Activated naive CD4-positive, alpha-beta T cell (primary cell): ENCODE data around the gene ATXN1.
"Not testable (repeated sequence)": the region's sequence is repeated elsewhere in the genome, so short reads cannot be mapped to it uniquely, and the experiment has no call there.

ENCODE experiments used
- DNase-seq, 4 experiments: peaks; one replicate each; lab custom pipeline; 2025; lab: John Stamatoyannopoulos, UW

Gene ATXN1

DNA sequence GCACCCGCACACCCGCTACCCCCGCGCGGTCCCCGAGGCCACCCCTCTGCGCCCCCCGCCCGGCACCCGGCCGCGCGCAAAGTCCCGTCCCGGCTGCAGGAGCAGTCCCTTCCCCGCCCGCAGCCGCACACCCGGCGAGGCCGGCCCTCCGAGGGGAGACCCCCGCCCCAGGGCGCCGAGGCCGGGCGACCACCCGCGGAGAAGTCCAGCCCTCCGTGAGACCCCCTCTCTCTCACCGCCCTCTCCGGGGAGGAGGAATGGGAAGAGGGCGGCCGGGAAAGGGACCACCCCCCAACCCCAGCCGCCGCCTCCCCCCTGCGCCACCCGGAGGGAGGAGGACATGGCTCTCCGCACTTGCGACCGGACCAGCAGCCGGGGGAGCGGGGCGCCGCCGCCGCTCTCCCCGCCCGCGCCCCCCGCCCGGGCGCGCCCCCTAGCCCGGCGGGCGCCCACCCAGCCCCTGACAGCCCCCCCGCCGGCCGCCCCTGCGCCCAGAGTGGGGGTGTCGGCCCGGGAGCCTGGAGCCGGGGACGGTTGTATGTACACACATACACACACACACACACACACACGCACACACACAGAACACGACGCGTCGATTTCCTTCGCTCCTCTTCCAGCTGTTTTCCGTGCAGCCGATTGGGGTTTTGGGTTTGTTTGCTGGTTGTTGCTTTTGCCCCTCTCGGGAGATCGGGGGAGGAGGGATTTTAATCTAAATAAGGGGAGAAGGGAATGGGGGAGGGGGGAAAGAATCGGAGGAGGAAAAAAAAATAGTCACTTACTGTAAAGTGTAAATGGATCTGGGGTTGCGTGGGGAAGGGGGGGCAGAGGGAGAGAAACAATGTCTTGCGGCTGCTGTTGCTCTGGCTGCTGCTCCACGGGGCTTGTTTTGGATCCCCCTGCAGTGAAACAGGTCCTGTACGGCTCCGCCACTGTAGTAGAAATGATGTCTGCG lies at the start of gene ATXN1:
ATXN1 (minus strand) TSS at position 945 of the 955 bp plus-strand sequence.
- DNase-seq = peak in 3 of 4 experiments; percentile 26 to 45 (median 34)

- no peak for DNase-seq
Observed at GRCh38 chr6:16810411-16810810, 49.2 kb upstream of the ATXN1 start.

GRCh38 chr6:16809753-16810358 lies 48.6 kb upstream of the ATXN1 start:
- no peak for DNase-seq

DNA sequence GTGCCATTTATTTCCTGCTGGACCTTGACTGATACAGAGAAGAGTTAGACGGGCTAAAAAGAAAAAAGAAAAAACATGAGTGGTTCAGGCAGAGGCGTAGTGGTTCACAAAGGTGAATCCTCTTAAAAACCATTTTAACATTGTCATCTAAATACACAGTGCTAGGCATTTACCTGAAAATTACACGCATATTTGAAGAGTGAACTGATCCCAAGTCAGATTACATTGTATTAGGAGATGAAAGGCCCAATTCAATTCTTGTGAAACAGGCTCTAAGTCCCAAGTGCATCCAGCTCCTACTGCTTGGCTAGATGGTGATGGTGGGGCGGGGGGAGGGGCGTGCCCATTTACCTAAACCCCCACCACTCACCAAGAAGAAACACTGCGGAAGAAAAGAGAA lies 46.7 kb upstream of the ATXN1 start:
- no peak for DNase-seq

- no peak for DNase-seq
Observed at GRCh38 chr6:16806363-16806762, 45.1 kb upstream of the ATXN1 start.

GRCh38 chr6:16805243-16805950 lies 44.1 kb upstream of the ATXN1 start:
- no peak for DNase-seq

- no peak for DNase-seq
Observed at GRCh38 chr6:16804546-16805242, 43.4 kb upstream of the ATXN1 start.

DNA sequence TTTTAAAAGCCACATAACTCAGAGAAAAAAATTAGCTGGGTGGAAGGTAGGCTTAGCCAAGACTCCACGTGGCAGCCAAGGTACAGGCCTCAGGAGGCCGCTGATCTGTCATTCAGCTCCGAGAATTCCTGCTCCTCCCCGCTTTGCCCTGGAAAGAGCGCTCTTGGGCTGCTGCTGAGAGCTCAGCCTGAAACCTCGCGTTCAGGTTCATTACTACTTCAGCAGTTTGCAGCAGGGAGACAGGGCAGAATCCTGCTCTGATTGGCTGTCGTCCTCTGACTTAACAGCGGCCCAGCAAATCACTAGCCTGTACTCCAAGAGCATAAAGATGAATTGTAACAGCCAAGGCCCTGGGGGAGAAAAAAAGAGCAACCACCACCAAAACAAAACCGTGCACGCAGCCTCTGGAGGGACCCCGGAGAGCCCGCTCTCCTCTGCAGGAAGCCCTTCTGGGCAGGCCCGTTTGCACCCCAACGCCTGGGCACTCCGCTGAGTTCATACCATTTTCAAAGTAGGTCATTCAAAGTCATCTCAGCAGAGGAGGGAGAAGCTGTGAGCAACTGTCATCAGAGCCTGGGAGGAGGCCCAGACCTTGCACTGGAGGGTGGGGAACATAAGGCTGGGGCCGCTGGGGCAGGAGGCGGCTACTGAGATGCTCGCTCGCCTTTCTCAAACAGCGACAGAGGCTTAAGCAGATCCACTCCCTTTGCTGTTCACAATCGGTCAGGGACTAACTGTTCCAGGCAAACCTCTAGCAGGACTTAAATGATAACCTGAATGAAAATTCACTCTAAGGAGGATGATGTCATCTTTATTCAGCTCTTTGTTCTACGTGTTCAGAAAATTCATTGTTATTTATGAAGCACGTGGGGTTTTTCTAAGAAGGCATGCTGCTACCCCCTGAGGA lies 42.3 kb upstream of the ATXN1 start:
- no peak for DNase-seq

DNA sequence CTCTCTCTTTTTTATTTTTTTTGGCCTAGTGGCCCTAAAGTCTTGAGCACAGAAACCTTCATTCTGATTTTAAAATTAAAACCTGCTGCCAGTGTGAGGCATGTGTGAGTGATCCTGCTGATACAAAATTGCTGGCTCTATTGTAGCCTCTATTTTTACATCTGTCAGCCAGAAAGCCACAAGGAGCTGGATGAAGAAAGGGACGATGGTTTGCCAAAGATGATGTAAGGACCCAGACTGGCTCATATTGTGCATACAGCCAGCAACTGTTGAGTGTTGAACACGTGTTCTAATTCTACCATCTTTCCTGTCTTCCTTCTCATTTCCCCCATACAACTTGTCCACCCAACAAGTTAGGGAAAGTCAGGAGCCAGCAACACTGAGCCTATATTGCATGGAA lies 40.8 kb upstream of the ATXN1 start:
- DNase-seq = no peak

- DNase-seq = no peak
Observed at GRCh38 chr6:16800942-16801341, 39.7 kb upstream of the ATXN1 start.

GRCh38 chr6:16800341-16800740 lies 39.1 kb upstream of the ATXN1 start:
- no peak for DNase-seq

DNA sequence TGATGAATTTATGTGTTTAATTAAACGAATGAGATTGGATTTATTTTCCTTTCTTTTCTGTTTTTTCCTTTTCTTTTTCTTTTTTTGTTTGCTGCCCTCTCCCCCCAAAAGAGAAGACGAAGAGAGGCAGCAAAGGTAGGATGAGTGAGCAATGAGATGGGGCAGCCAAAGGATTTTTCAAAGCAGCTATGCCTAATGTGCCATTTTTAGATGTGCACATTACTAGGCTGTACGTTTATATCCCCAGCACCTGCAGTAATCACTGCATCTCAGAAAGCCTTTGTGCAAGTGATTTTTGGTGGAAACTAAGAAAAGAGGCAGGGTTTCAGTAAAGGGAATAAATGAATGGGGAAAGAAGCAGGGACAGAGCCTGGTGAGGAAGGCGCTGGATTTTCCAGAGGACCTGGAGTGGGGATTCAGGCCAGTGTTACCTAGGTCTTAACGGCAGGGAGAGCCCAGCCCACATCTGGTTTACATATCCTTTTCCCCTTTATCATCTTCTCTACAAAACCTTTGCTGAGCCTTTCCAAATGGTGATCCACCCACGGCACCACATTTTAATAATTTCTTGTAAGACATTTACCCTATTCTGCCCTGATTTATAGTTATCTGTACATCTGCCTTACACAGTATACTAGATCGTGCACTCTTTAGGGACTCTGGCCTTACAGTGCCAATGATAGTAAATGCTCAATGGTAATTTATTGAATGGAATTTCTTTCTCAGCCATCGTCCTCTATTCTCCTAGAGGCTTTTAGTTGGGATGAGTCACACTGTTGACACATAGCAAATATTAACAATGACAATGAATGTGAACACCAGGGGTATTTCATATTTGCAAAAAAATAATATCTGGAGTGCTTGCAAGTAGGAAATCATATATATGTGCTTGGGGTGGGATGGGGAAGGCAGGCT lies 38.3 kb upstream of the ATXN1 start:
- no peak for DNase-seq

DNA sequence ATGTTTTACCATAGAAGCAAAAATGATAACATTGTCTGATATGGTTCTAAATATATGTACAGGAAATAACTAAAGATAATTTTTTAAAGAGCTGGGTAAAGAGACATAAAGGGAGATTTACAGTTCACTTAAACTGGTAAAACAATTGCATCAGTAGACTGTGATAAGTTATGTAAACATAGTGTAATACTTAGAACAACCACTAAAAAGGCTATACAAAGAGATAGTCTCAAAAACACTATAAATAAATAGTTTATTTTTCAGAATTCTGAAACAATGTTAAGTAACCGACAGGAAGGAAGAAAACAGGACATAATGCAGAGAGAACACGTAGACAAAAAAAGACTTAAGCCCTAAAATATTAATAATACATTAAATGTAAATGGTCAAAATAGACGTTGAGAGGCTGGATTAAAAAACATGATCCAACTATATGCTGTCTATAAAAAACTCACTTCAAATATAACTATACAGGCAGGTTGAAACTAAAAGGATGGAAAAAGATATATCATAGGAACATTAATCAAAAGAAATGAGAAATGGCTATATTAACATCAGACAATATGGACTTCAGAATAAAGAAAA lies 32.7 kb upstream of the ATXN1 start:
- DNase-seq = no peak

DNA sequence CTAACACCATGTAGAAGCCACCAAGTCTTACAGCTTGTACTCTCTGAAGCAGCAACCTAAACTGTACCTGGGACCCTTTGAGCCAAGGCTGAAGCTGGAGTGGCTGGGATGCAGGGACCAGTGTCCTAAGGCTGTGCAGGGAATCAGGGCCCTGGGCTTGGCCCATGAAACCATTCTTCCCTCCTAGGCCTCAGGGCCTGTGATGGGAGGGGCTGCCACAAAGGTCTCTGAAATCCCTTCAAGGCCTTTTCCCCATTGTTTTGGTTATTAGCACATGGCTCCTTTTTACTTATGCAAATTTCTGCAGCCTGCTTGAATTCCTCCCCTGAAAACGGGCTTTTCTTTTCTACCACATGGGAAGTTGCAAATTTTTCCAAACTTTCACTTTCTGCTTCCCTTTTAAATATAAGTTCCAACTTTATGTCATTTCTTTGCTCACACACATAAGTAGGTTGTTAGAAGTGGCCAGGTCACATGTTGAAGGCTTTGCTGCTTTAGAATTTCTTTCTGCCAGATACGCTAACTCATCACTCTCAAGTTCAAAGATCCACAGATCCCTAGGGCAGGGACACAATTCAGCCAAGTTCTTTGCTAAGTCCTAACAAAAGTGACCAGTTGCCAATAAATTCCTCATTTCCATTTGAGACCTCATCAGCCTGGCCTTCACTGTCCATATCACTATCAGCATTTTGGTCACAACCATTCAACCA lies 28.2 kb upstream of the ATXN1 start:
- no peak for DNase-seq

DNA sequence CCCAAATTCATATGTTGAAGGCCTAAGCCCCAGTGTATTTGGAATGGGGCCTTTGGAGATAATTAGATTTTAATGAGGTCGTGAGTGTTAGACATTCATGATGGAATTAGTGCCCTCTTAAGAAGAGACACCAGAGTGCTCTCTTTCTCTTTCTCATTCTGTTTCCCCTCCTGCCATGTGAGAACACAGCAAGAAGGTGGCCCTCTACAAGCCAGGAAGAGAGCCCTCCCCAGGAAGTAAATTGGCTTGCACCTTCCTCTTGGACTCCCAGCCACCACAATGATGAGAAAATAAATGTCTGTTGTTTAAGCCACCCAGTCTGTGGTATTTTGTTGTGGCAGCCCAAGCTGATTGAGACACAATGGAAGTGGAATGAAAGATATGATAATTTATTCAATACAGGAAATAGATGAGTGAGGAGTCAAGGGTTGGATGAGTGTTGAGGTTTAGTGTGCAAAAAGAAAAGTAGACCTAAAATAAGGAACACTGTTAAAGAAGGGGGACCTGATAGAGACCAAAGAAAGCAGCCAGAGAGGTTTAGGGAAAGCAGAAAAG lies 25.9 kb upstream of the ATXN1 start:
- no peak for DNase-seq

GRCh38 chr6:16785496-16785895 lies 24.2 kb upstream of the ATXN1 start:
- no peak for DNase-seq

DNA sequence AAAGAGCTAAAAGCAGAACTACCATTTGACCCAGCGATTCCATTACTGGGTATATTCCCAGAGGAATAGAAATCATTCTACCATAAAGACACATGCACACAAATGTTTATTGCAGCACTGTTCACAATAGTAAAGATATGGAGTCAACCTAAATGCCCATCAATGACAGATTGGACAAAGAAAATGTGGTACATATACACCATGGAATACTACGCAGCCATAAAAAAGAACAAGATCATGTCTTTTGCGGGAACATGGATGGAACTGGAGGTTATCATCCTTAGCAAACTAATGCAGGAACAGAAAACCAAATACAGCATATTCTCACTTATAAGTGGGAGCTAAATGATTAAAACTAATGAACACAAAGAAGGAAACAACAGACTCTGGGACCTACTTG lies 23.7 kb upstream of the ATXN1 start:
- DNase-seq = not testable (repeated sequence)

- no peak for DNase-seq
Observed at GRCh38 chr6:16783952-16784565, 22.8 kb upstream of the ATXN1 start.
